ENCODE measurements around the gene GABRB2. TPM values are rescaled to one million over a fixed set of nuclear protein-coding genes. Genes with fewer than 3 reads are reported as not detected.

Gene GABRB2
- total RNA-seq, 1 donor from 2014 or later, result 0.26 TPM

DNA sequence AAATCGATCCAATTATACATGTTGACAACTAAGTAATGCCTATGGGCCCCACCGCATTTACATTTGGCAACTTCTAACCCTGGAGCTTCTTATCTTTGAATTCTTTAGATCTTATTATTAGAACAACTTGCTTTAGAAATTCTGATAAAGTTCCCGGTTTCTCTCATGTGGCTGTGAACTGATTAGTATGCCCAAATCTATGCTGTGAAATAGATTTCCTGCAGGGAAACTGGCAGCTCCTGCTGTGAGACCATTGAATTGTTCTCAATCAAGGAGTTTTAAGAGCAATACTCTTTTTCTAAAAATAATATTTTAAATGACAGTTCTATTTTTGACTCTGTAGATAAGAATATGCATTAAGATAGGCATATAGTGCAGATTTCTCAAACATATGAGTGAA lies 177.5 kb downstream of the GABRB2 start:
- TF ChIP-seq, protein P1, sequence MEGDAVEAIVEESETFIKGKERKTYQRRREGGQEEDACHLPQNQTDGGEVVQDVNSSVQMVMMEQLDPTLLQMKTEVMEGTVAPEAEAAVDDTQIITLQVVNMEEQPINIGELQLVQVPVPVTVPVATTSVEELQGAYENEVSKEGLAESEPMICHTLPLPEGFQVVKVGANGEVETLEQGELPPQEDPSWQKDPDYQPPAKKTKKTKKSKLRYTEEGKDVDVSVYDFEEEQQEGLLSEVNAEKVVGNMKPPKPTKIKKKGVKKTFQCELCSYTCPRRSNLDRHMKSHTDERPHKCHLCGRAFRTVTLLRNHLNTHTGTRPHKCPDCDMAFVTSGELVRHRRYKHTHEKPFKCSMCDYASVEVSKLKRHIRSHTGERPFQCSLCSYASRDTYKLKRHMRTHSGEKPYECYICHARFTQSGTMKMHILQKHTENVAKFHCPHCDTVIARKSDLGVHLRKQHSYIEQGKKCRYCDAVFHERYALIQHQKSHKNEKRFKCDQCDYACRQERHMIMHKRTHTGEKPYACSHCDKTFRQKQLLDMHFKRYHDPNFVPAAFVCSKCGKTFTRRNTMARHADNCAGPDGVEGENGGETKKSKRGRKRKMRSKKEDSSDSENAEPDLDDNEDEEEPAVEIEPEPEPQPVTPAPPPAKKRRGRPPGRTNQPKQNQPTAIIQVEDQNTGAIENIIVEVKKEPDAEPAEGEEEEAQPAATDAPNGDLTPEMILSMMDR (IDR thresholded peaks at IDR 0.05; ENCODE audit: unreplicated experiment), result no peak
- Mint-ChIP-seq H3K27ac (ENCODE audit: unreplicated experiment) (no peak overlapping the region), H3K9me3 (ENCODE audit: unreplicated experiment) (no peaks in the 10 kb centered on the region), H3K4me3 (ENCODE audit: unreplicated experiment) (no peak overlapping the region), H3K27me3 (ENCODE audit: unreplicated experiment) (no peaks in the 10 kb centered on the region), H3K4me1 (ENCODE audit: unreplicated experiment) (no peaks in the 10 kb centered on the region), H3K36me3 (ENCODE audit: low read depth, unreplicated experiment) (no peaks in the 10 kb centered on the region)
- DNase-seq (ENCODE audit: low spot score), result no peak

DNA sequence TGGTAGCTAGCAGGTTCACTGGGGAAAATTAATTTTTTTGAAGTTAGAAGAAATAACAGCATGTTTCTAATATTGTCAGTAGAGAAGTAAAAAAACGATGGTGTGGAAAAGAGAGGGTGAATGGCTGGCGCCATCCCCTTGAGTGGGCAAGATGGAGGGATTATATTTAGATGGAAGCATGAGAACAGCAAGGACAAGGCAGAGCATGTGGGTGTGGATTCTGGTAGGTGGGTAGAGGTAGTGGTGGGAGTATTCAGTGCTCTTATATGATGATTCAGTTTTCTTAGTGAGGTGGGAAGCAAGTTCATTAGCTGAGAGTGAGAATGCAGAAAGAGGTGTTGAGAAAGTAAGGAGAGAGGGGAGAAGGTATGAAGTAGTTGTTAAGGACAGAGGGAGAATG lies 188.1 kb downstream of the GABRB2 start:
- Mint-ChIP-seq H3K4me3 (ENCODE audit: unreplicated experiment) (no peak overlapping the region), H3K27ac (ENCODE audit: unreplicated experiment) (no peak overlapping the region), H3K9me3 (ENCODE audit: unreplicated experiment) (no peaks in the 10 kb centered on the region), H3K4me1 (ENCODE audit: unreplicated experiment) (no peaks in the 10 kb centered on the region), H3K27me3 (ENCODE audit: unreplicated experiment) (no peaks in the 10 kb centered on the region), H3K36me3 (ENCODE audit: low read depth, unreplicated experiment) (no peaks in the 10 kb centered on the region)
- no peak for DNase-seq (ENCODE audit: low spot score)
- TF ChIP-seq, protein P1 (IDR thresholded peaks at IDR 0.05; ENCODE audit: unreplicated experiment), result no peak

DNA sequence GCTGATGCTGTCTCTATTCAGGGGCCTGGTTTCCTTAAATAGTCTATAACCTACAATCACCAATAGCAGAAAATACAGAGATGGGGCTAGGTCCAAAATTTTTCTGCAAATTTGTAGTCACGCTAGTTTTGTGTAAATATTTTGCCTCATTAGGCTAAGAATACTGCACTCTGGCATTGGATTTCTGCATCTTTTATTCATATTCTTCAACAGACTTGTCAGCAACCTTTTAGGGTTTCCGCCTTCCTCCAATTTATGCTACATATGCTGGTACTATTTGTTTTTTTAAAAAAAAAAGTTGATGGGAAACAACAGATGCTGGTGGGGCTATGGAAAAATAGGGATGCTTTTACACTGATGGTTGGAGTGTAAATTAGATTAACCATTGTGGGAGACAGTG lies 202.3 kb downstream of the GABRB2 start:
- H3K4me1 Mint-ChIP-seq (ENCODE audit: unreplicated experiment), result no peaks in the 10 kb centered on the region
- TF ChIP-seq, protein P1 (IDR thresholded peaks at IDR 0.05; ENCODE audit: unreplicated experiment), result no peak
- H3K27ac Mint-ChIP-seq (ENCODE audit: unreplicated experiment), result no peak overlapping the region
- H3K9me3 Mint-ChIP-seq (ENCODE audit: unreplicated experiment), result no peaks in the 10 kb centered on the region
- H3K4me3 Mint-ChIP-seq (ENCODE audit: unreplicated experiment), result no peak overlapping the region
- H3K27me3 Mint-ChIP-seq (ENCODE audit: unreplicated experiment), result no peaks in the 10 kb centered on the region
- DNase-seq (ENCODE audit: low spot score), result no peak
- H3K36me3 Mint-ChIP-seq (ENCODE audit: low read depth, unreplicated experiment), result no peaks in the 10 kb centered on the region

DNA sequence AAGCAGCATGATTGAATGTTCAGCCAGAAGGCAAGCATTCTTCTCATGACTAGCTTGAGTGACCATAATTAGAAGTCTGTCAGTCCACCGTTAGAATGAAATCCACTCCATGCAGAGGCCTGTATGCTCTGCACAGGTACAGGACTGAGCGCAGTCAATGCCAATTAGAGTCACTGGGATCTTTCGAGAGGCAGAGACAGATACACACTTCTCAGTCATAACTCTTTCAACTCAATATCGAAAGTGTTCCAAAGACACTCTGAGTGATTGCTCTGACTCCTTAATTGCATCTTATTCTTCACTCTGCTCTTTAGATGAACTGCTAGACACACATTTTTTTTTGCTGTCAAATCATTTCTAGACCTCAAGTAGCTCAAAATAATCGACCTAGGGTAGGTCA lies 203.6 kb downstream of the GABRB2 start:
- Mint-ChIP-seq H3K9me3 (ENCODE audit: unreplicated experiment) (no peaks in the 10 kb centered on the region), H3K4me1 (ENCODE audit: unreplicated experiment) (no peaks in the 10 kb centered on the region), H3K27me3 (ENCODE audit: unreplicated experiment) (no peaks in the 10 kb centered on the region), H3K4me3 (ENCODE audit: unreplicated experiment) (no peak overlapping the region), H3K36me3 (ENCODE audit: low read depth, unreplicated experiment) (no peaks in the 10 kb centered on the region), H3K27ac (ENCODE audit: unreplicated experiment) (no peak overlapping the region)
- TF ChIP-seq, protein P1 (IDR thresholded peaks at IDR 0.05; ENCODE audit: unreplicated experiment), result no peak
- DNase-seq (ENCODE audit: low spot score), result no peak

DNA sequence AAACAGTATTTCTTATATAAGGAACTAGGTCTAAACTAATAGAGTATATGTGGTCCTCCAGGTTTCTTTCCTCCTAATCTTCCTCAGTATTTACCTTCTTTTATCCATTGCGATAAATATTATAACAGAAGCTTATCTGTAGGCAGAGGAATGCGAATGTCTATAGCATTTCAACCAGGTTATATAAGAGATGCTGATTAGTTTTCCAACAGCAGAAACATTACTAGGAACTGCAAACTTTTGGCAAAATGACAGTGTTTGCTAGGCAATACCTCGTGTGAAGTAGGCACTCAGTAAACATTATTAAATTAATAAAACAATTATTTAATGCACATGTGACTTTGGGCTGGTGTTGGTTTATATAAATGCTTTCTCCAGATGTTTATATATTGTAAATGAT lies 206.5 kb downstream of the GABRB2 start:
- TF ChIP-seq, protein P1 (IDR thresholded peaks at IDR 0.05; ENCODE audit: unreplicated experiment), result no peak
- Mint-ChIP-seq H3K4me3 (ENCODE audit: unreplicated experiment) (no peak overlapping the region), H3K27me3 (ENCODE audit: unreplicated experiment) (no peaks in the 10 kb centered on the region), H3K27ac (ENCODE audit: unreplicated experiment) (no peak overlapping the region), H3K36me3 (ENCODE audit: low read depth, unreplicated experiment) (no peaks in the 10 kb centered on the region), H3K4me1 (ENCODE audit: unreplicated experiment) (peaks cover 4% of the 10 kb centered on the region), H3K9me3 (ENCODE audit: unreplicated experiment) (no peaks in the 10 kb centered on the region)
- DNase-seq (ENCODE audit: low spot score), result no peak
